HCT116 (cell line): ENCODE data around the gene CCDC74A.
"Not testable (repeated sequence)": the region's sequence is repeated elsewhere in the genome, so short reads cannot be mapped to it uniquely, and the experiment has no call there.

ENCODE experiments used
- CBX3 ChIP-seq: IDR thresholded peaks from 2 replicates; pipeline ENCODE4 v1.6.1; 2012; ENCODE audit warnings: low read depth
- EGR1 ChIP-seq: IDR thresholded peaks from 2 replicates; pipeline ENCODE4 v1.6.1; 2012; ENCODE audit warnings: low read depth
- EZH2 ChIP-seq: fragments of 200-600 bp; sonication (generic); IDR thresholded peaks from 2 replicates; pipeline ENCODE4 v1.6.1; 2017; ENCODE audit warnings: antibody characterized with exemption, mixed run types
- EZH2phosphoT487 ChIP-seq: fragments of 200-600 bp; IDR thresholded peaks from 2 replicates; pipeline ENCODE4 v1.6.1; 2018; ENCODE audit warnings: antibody characterized with exemption, borderline replicate concordance
- POLR2AphosphoS5 ChIP-seq: IDR thresholded peaks from 2 replicates; pipeline ENCODE4 v1.6.1; 2011; ENCODE audit warnings: mild to moderate bottlenecking, low read depth, low read length, moderate library complexity
- TCF7L2 ChIP-seq: IDR thresholded peaks from 2 replicates; pipeline ENCODE4 v1.7.0; 2011; ENCODE audit warnings: borderline replicate concordance, inconsistent platforms; ENCODE audit not compliant: insufficient read depth, insufficient read length; ENCODE audit errors: extremely low read depth
- TF ChIP-seq, protein P1 (sequence below), 3 experiments: fragments of 200-600 bp in 1 of 3; sonication (generic) in 1 of 3; IDR thresholded peaks in 2 of 3; conservative IDR thresholded peaks in 1 of 3; 2 replicates each; pipeline ENCODE4 v1.5.1; 2012 to 2017; ENCODE audit warnings: low read depth in 2 of 3, low read length in 2 of 3, antibody characterized with exemption in 1 of 3, borderline replicate concordance in 1 of 3, control low read depth in 1 of 3, mild to moderate bottlenecking in 1 of 3, mixed read lengths in 1 of 3, mixed run types in 1 of 3, moderate library complexity in 1 of 3; ENCODE audit not compliant: insufficient read depth in 1 of 3
- TF ChIP-seq, protein P2 (sequence below): IDR thresholded peaks from 2 replicates; pipeline ENCODE4 v1.6.1; 2012

DNA sequence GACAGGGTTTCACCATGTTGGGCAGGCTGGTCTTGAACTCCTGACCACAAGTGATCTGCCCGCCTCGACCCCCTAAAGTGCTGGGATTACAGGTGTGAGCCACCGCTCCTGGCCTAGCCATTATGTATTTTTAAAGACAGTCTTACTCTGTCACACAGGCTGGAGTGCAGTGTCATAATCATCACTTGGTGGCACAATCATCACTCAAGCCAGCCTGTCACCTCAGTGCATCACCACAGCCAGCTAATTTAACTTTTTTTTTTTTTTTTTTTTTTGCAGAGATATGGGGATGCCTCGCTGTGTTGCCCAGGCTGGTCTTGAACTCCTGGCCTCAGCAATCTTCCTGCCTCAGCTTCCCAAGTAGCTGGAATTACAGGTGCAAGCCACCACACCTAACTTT, 24.1 kb upstream of the CCDC74A start:
- TF ChIP-seq, protein P1, sequence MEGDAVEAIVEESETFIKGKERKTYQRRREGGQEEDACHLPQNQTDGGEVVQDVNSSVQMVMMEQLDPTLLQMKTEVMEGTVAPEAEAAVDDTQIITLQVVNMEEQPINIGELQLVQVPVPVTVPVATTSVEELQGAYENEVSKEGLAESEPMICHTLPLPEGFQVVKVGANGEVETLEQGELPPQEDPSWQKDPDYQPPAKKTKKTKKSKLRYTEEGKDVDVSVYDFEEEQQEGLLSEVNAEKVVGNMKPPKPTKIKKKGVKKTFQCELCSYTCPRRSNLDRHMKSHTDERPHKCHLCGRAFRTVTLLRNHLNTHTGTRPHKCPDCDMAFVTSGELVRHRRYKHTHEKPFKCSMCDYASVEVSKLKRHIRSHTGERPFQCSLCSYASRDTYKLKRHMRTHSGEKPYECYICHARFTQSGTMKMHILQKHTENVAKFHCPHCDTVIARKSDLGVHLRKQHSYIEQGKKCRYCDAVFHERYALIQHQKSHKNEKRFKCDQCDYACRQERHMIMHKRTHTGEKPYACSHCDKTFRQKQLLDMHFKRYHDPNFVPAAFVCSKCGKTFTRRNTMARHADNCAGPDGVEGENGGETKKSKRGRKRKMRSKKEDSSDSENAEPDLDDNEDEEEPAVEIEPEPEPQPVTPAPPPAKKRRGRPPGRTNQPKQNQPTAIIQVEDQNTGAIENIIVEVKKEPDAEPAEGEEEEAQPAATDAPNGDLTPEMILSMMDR (IDR thresholded peaks at IDR 0.05 in 2 of 3, conservative IDR thresholded peaks at IDR 0.05 in 1 of 3; ENCODE audit: borderline replicate concordance in 1 of 3, insufficient read depth in 1 of 3, low read depth in 2 of 3, low read length in 2 of 3), result not testable (repeated sequence)
- not testable (repeated sequence) for TF ChIP-seq EZH2, POLR2AphosphoS5, CBX3, EGR1, EZH2phosphoT487, TCF7L2
- TF ChIP-seq, protein P2, sequence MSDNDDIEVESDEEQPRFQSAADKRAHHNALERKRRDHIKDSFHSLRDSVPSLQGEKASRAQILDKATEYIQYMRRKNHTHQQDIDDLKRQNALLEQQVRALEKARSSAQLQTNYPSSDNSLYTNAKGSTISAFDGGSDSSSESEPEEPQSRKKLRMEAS, result not testable (repeated sequence)
